Thyroid gland (tissue), 4 donors: Measurements from ENCODE around the gene EXOC4.

Source experiments
- POLR2A ChIP-seq, 2 donors: fragments of 450-650 bp; IDR thresholded peaks; one replicate each; pipeline ENCODE4 v1.6.1; 2017; ENCODE audit warnings: antibody characterized with exemption in 2 of 2, mild to moderate bottlenecking in 2 of 2, moderate library complexity in 1 of 2
- TF ChIP-seq, protein P1 (sequence below), 6 experiments: fragments of 200-600 bp in 3 of 6; fragments of 450-650 bp in 3 of 6; sonication (generic) in 3 of 6; IDR thresholded peaks; one replicate each; pipeline ENCODE4 v1.5.1; 2016 to 2019; ENCODE audit warnings: antibody characterized with exemption in 6 of 6, mild to moderate bottlenecking in 2 of 6, inconsistent platforms in 1 of 6, moderate library complexity in 1 of 6

DNA sequence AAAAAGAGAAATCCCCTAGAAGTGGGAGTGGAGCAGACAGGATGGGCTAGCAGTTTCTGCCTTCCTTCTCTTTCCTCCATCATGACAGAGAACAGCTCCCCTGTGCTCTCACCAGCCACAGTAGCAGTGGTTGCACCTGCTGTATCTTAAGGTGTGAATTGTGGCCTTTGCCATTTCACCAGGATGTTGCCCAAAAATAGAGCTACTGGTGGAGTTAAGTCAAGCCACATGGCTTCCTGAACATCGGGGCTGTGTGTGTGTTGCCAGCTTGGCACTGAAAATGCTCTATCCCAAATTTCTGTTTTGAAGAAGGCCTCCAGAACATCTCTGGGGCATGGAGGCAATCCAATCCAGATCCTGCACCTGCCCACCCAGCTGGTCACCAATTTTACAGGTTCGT lies 348.7 kb downstream of the EXOC4 start:
- TF ChIP-seq, protein P1, sequence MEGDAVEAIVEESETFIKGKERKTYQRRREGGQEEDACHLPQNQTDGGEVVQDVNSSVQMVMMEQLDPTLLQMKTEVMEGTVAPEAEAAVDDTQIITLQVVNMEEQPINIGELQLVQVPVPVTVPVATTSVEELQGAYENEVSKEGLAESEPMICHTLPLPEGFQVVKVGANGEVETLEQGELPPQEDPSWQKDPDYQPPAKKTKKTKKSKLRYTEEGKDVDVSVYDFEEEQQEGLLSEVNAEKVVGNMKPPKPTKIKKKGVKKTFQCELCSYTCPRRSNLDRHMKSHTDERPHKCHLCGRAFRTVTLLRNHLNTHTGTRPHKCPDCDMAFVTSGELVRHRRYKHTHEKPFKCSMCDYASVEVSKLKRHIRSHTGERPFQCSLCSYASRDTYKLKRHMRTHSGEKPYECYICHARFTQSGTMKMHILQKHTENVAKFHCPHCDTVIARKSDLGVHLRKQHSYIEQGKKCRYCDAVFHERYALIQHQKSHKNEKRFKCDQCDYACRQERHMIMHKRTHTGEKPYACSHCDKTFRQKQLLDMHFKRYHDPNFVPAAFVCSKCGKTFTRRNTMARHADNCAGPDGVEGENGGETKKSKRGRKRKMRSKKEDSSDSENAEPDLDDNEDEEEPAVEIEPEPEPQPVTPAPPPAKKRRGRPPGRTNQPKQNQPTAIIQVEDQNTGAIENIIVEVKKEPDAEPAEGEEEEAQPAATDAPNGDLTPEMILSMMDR (IDR thresholded peaks at IDR 0.05): no peak
- TF ChIP-seq POLR2A (IDR thresholded peaks at IDR 0.05): no peak
